ENCODE measurements around the gene SLC39A11.
"Not testable (repeated sequence)": the region's sequence is repeated elsewhere in the genome, so short reads cannot be mapped to it uniquely, and the experiment has no call there.

The SLC39A11 gene

DNA sequence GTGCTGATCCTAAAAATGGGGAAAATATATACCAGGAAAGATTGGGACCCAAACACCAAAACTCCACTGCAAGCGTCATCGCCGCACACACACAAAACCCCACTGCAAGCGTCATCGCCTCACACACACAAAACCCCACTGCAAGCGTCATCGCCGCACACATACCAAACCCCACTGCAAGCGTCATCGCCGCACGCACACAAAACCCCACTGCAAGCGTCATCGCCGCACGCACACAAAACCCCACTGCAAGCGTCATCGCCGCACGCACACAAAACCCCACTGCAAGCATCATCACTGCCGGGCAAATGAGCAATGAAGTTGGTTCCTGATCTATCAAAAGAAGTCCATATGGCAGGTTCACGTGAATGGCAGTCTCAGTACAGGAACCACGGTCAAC, 144.4 kb downstream of the SLC39A11 start:
- DNase-seq (ENCODE audit: low read depth in 3 of 3), result no peak

DNA sequence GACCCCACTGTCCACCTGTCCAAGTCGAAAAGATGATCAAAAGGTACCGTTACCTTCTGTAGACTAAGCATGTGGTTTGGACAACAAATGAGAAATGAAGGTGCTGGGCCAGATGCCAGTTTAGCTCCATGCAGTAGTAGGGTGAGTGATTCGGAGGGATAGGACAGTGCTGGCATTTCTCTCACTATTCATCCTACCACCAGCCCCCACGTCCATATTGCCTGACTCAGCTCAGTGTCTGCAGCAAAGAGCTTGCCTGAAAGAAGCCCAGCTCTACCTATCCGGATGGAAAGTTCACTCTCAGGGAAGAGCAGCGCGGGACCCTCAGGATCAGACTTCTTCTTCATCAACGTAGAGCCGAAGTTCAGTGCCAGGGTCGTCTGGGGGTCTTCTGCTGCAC, 145.0 kb downstream of the SLC39A11 start:
- DNase-seq (ENCODE audit: low read depth in 3 of 3), result no peak

DNA sequence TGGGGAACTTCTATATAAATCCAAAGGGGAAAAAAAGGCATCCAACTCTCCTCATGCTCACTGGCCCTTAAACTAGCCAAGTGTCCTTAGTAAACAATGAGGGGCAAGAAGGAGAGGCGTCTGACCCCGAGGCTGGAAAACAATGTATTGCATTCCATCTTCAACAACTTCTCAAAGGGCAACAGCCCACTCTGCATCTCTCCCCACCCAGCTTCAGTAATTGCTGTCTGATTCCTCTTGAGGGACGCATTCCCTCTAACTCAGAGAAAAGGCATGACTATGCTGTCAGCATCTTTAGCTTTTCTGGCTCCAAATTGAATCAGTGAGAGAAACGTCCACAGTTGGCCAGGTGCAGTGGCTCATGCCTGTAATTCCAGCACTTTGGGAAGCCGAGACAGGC, 145.8 kb downstream of the SLC39A11 start:
- DNase-seq (ENCODE audit: low read depth in 3 of 3), result no peak

GRCh38 chr17:72946156-72946555, 146.3 kb downstream of the SLC39A11 start:
- no peak for DNase-seq (ENCODE audit: low read depth in 3 of 3)

DNA sequence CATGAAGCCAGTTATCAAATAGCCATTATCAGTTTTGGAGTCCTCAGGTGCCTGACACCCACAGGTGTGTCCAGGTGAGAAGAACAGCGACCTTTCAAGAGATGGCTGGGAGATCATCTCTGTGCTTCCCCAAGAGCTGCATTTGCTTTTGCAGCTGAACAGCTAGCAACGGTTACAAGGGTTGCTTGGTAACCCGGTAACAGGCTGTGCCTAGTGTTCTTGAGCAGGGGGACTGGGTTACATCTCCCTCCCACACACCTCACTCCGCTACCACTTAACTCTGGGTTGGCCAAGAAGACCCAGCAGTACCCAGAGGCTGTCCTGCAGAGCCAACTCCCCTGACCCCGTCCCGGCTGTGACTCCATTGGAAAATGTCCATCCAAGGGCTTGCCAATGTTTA, 147.0 kb downstream of the SLC39A11 start:
- DNase-seq (ENCODE audit: low read depth in 3 of 3), result no peak

- no peak for DNase-seq (ENCODE audit: low read depth in 3 of 3)
These were observed 148.4 kb downstream of the SLC39A11 start for GRCh38 chr17:72943826-72944689.

DNA sequence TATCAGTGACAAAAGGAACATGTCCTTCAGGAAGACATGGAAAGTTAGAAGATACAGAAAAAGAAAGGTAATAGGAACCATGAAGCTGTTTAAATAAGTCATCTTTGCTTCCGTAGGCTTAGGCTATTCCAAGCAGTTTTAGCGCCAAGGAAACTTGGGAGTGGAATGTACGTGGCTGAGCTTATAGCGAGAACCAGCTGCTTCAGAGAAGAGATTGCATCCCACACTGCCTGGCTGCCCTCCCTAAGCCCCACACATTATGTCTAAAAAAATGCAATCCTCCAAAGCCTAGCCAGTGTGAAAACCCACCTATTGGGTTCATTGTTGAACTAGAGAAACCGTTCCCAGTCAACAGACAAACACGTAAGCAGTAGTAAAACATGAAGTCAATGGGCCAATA, 149.9 kb downstream of the SLC39A11 start:
- no peak for DNase-seq (ENCODE audit: low read depth in 3 of 3)

DNA sequence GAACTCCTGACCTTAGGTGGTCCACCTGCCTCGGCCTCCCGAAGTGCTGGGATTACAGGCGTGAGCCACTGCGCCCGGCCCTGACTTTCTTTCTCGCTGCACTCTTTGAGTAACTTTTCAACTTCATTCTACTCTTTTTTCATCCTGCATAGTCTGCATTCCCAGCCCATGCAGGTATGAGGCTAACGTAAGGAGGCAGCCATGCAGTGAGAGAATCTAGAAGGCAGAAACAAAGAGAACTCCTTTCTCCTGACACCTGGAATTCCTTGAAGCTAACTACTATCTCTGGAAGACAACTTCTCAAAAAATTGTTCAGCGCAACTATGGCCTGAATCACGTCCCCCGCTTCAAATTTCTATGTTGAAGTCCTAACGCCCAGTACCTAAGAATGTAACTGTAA, 152.0 kb downstream of the SLC39A11 start:
- DNase-seq (ENCODE audit: low read depth in 3 of 3), result no peak

DNA sequence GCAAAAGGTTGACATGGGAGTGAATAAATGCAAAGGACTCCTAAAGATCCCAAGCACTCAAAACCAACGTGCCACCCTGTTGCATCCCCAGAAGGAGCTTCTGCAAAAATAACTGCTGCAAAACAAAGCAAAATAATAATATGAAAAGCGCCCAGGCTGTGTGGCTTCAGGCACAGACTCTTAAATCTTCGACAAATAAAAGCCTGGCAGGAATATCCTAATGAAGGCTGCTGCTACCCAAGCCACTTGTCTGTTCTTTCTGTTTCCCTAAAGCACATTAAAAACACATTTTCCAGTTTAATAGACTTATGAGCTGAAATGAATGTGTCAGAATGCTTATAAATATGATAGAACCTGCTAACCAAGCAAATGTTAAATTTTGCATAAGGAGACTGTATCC, 154.0 kb downstream of the SLC39A11 start:
- DNase-seq (ENCODE audit: low read depth in 3 of 3), result no peak

GRCh38 chr17:72937707-72938106, 154.8 kb downstream of the SLC39A11 start:
- DNase-seq (ENCODE audit: low read depth in 3 of 3), result no peak

DNA sequence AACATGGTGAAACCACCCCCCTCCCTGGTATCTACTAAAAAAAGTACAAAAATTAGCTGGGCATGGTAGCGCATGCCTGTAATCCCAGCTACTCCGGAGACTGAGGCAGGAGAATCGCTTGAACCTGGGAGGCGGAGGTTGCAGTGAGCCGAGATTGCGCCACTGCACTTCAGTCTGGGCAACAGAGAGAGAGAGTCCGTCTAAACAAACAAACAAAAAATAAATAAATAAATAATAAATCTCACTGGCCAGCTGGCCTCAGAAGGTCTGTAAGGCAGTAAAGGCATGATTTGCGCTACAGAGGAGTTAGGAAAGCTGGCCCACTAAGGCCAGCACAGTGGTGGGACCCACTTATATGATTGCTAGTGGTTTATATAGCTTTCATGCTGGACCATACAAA, 155.2 kb downstream of the SLC39A11 start:
- DNase-seq (ENCODE audit: low read depth in 3 of 3), result not testable (repeated sequence)

- no peak for DNase-seq (ENCODE audit: low read depth in 3 of 3)
These were observed 156.5 kb downstream of the SLC39A11 start for GRCh38 chr17:72935984-72936383.

GRCh38 chr17:72934927-72935326, 157.6 kb downstream of the SLC39A11 start:
- DNase-seq (ENCODE audit: low read depth in 3 of 3), result no peak

DNA sequence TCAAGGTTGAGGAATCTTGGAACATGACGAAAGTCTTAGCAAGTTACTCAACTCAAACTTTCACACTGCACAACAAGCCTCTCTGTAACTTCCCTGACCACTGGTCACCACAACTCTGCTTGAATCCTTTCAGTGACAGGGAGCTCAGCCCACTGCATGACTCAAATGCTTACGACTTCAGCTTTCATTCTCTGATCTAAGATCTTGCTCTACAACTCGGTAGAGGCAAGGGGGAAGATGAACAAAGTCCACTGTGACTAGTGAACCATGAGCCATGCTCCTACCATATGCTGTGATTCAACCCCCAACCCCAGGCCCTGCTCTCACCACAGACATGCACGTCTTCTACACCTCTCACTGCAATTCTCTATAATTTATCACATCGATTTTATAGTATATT, 160.9 kb downstream of the SLC39A11 start:
- no peak for DNase-seq (ENCODE audit: low read depth in 3 of 3)

DNA sequence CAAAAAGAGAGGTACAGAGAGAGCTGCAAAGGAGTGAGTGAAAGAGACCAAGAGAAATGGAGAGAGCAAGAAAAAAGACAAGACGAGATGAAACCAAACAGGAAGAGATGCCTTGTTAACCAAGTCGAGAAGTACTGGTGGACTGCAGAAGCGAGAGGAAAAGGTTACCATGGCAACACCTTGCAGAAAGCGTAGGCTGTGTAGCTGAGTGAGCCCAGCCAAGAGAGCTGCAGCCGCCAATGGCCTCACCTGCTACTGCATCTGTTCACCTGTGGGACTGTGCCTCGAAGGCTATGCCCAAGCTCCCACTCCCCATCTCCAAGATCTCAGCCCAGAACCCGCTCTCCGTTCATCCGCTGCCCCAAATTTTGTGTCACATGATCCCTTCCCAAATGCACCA, 161.3 kb downstream of the SLC39A11 start:
- DNase-seq (ENCODE audit: low read depth in 3 of 3), result no peak

- DNase-seq (ENCODE audit: low read depth in 3 of 3), result no peak
These were observed 162.5 kb downstream of the SLC39A11 start for GRCh38 chr17:72930031-72930430.

GRCh38 chr17:72928454-72929136, 163.9 kb downstream of the SLC39A11 start:
- DNase-seq (ENCODE audit: low read depth in 3 of 3), result no peak

DNA sequence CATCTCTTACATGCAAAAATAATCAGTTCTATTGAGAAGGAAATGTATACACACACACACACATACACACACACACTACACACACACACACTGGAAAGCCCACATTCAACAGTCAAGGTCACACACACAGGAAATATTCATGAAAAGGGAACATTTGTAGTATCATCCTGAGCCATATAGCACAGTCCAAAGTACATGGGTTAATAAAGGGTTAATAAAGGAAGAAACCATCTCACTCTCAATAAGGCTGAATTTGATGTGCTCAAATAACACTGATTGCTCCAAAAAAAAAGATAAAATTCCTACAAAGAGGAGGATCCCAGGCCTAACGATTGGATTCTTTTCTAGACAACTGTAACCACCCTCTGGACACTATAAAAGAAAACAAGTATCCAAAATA, 164.7 kb downstream of the SLC39A11 start:
- no peak for DNase-seq (ENCODE audit: low read depth in 3 of 3)

DNA sequence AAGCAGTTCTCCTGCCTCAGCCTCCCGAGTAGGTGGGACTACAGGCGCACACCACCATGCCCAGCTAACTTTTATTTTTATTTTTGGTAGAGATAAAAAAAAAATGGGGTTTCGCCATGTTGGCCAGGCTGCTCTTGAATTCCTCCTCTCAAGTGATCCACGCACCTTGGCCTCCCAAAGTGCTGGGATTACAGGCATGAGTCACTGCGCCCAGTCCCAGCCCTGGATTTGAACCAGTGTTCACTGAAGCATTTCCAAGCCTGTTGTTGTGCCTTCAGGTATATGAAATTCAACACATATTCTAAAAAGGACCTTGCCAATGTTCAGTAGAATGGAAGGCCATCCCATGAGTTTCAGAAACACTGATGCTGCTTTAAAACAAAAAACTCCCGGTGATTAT, 165.3 kb downstream of the SLC39A11 start:
- DNase-seq (ENCODE audit: low read depth in 3 of 3), result no peak

GRCh38 chr17:72926171-72926570, 166.3 kb downstream of the SLC39A11 start:
- DNase-seq (ENCODE audit: low read depth in 3 of 3), result no peak

GRCh38 chr17:72924196-72924595, 168.3 kb downstream of the SLC39A11 start:
- DNase-seq (ENCODE audit: low read depth in 3 of 3), result no peak

DNA sequence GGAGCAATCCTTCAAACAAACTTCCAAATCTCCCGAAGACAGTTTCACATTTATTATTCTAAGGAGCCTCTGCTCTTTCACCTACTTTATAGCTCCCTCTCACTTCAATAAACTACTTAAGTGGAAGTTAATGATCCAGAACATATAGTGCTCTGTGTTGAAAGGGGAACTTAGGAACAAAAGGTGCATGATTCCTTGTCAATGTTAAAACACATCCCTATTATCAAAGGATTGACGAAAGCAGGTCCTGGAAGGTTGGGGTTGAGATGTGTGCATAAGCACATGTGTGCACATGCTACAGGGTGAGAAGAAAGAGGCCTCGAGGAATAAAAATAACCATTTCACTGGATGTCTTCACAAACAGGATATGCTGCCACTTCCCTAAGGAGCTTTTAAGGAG, 170.3 kb downstream of the SLC39A11 start:
- DNase-seq (ENCODE audit: low read depth in 3 of 3), result no peak

- DNase-seq (ENCODE audit: low read depth in 3 of 3), result no peak
These were observed 171.0 kb downstream of the SLC39A11 start for GRCh38 chr17:72921347-72922054.

Measured in stimulated activated CD4-positive, alpha-beta T cell treated with anti-CD3 and anti-CD28 coated beads, TNF-alpha, amount 100 ng/mL, for 48 hours (primary cell).